Activated T-helper 1 cell treated with anti-CD3 and anti-CD28 coated beads, Interleukin-12 subunit alpha, Interleukin-12 subunit beta, Interleukin-2, Interleukin-4 antibody, amounts not matched to agents 30 ng/mL and 10 ng/mL and 1 ng/mL, durations not matched to agents 14 hours and 24 hours and 36 hours (primary cell): ENCODE data around the gene CHCHD10. TPM values are rescaled to one million over a fixed set of nuclear protein-coding genes. Genes with fewer than 3 reads are reported as not detected.
A peak's percentile ranks its signal among the peaks of the same experiment; 100 is the strongest.

Experiments
- DNase-seq: peaks from one replicate; pipeline ENCODE4 v3.0.0; 2021; ENCODE audit warnings: low spot score
- H3K27ac Mint-ChIP-seq: one replicate; pipeline ENCODE4 v1.8.0; 2021; ENCODE audit warnings: mild to moderate bottlenecking, mixed read lengths
- H3K27me3 Mint-ChIP-seq: one replicate; pipeline ENCODE4 v1.8.0; 2022; ENCODE audit warnings: mild to moderate bottlenecking, moderate library complexity, mixed read lengths; ENCODE audit not compliant: insufficient read depth
- H3K36me3 Mint-ChIP-seq: one replicate; pipeline ENCODE4 v1.8.0; 2021; ENCODE audit warnings: low read depth, mixed read lengths
- H3K4me1 Mint-ChIP-seq: one replicate; pipeline ENCODE4 v1.8.0; 2021; ENCODE audit warnings: low read depth, mixed read lengths
- H3K4me3 Mint-ChIP-seq: one replicate; pipeline ENCODE4 v1.8.0; 2021; ENCODE audit warnings: mild to moderate bottlenecking, moderate library complexity, mixed read lengths
- H3K9me3 Mint-ChIP-seq: one replicate; pipeline ENCODE4 v1.8.0; 2021; ENCODE audit warnings: mixed read lengths
- intact Hi-C: fragments of 100-400 bp; cut with micrococcal nuclease; formaldehyde crosslinking; loops from one replicate; pipeline ENCODE4 v1.15.1; 2024
- total RNA-seq: library from RNA; stranded (reverse); gene quantifications from 2 replicates; pipeline ENCODE4 v1.2.3, GENCODE V29; 2022

The CHCHD10 gene
- total RNA-seq, 1 donor from 2014 or later, result 96.4 TPM

DNA sequence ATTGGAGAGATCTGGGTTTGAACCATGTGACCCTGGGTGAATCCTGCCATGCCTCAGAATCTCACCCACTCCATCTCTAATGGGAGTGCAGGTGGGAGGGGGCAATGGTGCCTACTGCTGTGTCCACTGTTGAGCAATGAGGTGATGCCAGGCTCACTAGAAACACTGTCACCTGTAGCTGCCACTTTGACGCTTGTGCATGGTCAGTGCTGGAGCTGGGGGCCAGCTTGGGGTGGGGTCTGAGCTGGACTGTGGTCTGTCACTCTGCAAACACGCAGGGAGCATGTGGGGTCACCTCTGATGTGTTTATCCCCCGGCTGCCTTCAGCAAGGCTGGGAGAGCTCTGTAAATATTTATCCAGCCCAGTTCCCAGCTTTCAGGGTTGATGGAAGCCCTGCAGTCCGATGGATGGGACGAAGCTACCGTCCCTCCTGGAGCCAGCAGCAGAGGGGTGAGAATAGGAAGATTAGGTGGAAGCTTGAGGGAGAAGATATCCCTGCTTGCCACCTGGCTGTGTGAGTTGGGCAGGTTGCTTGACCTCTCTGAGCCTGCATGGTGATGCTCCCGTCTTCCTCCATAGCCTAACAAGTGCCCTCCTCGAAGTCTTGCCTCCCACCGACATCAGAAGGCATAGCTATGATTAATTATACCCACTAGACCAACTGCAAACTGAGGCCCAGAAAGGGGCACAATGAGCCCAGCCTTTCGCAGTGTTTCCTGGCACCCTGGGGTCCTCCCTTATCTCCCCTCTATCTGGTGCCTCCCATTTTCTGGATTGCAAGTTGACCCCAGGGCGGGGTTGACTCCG lies 6.5 kb upstream of the CHCHD10 start:
- Mint-ChIP-seq H3K27ac (peak overlapping the region; percentile 40), H3K9me3 (no peaks in the 10 kb centered on the region), H3K4me3 (no peak overlapping the region), H3K4me1 (peaks cover 4% of the 10 kb centered on the region), H3K27me3 (peaks cover 19% of the 10 kb centered on the region), H3K36me3 (no peaks in the 10 kb centered on the region)
- no peak for DNase-seq
- intact Hi-C loops, result no loop called here

DNA sequence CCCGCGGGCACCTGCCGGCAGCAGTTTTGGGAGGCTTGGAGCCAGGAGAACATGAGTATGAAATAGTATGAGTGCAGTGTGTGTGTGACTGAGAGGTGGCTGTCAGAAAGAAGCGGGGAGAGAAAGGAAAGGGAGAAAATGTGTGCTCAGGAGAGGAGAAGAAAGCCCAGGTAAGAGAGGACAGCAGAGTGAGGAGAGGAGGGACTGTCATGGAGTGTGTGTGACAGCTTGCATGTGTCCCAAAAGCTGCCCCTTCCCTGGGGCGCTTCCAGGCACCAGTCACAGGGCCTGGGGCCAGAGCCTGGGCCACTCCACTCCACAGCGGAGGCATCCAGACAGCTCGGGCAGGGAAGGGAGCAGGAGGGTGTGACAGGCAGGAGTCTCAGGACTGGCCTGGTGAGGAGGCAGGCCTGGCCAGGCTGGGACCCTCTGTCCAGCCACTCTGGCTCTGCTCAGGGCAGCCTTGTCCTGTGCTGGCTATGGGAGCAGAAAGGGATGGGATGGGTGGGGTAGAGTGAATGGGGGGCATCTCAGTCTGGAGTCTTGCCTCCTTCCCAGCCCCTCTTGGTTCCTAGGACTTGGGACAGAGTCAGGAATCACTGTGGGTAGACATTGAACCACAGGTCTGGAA lies 5.8 kb upstream of the CHCHD10 start:
- intact Hi-C loops, result no loop called here
- DNase-seq, result no peak
- peaks cover 4% of the 10 kb centered on the region for H3K4me1 Mint-ChIP-seq
- H3K36me3 Mint-ChIP-seq, result no peaks in the 10 kb centered on the region
- no peaks in the 10 kb centered on the region for H3K9me3 Mint-ChIP-seq
- peak overlapping the region; percentile 4 for H3K4me3 Mint-ChIP-seq
- peaks cover 19% of the 10 kb centered on the region for H3K27me3 Mint-ChIP-seq
- H3K27ac Mint-ChIP-seq, result no peak overlapping the region

DNA sequence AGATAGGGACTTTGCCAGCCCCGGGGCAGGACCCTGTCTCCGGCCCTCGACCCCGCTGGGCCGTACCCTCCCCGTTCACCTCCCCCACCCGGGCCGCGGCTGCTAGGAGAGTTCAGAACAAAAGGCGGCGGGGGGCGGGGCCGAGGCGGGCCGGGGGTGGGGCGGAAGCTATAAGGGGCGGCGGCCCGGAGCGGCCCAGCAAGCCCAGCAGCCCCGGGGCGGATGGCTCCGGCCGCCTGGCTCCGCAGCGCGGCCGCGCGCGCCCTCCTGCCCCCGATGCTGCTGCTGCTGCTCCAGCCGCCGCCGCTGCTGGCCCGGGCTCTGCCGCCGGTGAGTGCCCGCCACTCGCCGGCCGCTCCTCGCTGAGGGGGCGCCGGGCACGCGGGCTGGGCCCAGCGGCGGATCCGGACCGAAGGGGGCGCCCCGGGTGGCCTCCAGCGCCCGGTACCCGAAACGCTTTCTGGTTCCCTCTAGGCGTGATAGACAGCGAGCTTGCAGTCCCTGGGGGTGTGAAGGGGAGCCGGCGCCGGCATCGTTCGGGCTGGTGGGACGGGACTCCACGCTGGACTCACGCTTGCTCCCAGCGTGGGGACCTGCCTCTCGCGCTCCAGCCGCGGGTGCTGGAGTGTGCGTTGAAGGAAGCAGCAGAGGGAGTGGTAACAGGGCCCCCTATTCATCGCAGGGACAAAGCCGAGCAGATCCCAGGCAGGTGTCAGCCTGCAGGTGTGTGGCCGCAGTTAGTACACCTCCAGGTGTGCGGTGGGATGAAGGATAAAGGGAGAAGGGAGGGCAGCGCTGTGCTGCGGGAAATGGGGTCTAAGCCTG lies 5.1 kb upstream of the CHCHD10 start, which contains the start of gene MMP11:
MMP11 (plus strand) TSS at position 201 of the 825 bp plus-strand sequence; CDS start at position 223, 22 bp downstream.
- Mint-ChIP-seq H3K36me3 (no peaks in the 10 kb centered on the region), H3K9me3 (no peaks in the 10 kb centered on the region), H3K4me3 (peak within 1 kb of the TSS; percentile 57), H3K27me3 (peaks cover 19% of the 10 kb centered on the region), H3K27ac (no peak within 1 kb of the TSS), H3K4me1 (peaks cover 4% of the 10 kb centered on the region)
- intact Hi-C loops, result loop anchor here (1.0 kb wide), 1 partner anchor 14 kb away; no protein-coding TSS in a partner anchor
- peak; percentile 34 for DNase-seq

DNA sequence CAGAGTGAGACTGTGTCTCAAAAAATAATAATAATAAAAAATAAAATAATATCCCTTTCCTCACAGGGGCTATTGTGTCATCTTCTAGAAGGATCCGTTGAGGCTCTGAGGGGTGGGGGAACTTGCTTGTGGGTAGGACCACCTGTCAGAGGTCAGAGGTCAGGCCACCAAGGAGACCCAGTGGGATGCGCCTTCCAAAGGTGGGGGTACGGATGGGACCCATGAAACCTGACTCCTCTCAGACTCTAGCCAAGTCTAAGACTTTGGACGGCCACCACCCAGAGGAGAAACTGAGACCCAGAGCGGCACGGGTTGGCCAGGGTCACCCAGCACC lies 4.5 kb upstream of the CHCHD10 start:
- intact Hi-C loops, result loop anchor here (1.0 kb wide), 1 partner anchor 15 kb away; no protein-coding TSS in a partner anchor
- peaks cover 4% of the 10 kb centered on the region for H3K4me1 Mint-ChIP-seq

DNA sequence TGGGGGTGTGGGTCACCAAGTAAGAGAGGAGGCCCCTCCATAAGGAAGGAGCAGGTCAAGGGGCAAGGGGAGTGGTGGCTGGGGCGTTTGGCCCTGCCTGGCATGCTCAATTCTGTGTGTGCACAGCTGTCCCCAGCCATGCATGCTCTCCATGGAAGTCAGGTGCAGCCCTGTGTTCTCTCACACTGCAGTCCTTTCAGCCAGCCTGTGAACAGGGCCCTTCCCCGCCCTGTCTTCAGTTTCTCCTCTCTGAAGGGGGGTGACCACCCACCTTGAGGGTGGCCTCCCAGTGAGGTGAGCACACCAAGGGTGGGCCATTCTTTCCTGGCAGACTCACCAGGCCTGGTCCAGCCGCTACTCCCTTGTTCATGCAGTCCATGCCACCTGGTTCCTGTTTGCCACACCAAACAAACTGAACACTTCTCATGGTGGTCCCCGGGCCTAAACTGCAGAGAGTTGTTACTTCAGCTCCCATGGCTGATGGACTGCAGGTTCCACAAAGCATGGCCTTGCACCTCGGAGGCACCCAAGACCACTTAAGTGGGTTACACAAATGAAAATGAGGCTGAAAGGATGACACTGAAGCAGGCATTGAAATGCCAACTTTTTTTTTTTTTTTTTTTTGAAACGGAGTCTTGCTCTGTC lies 1.7 kb upstream of the CHCHD10 start:
- H3K27ac Mint-ChIP-seq, result peak overlapping the region; percentile 63
- H3K27me3 Mint-ChIP-seq, result peaks cover 14% of the 10 kb centered on the region
- H3K4me1 Mint-ChIP-seq, result peaks cover 14% of the 10 kb centered on the region
- no peak for DNase-seq
- no peaks in the 10 kb centered on the region for H3K9me3 Mint-ChIP-seq
- peak overlapping the region; percentile 37 for H3K4me3 Mint-ChIP-seq
- H3K36me3 Mint-ChIP-seq, result peaks cover 6% of the 10 kb centered on the region
- intact Hi-C loops, result loop anchor here (5.0 kb wide), 3 partner anchors 143 to 227 kb away; no protein-coding TSS in a partner anchor

More for the DNA sequence above, 4.5 kb upstream of the CHCHD10 start:
- Mint-ChIP-seq H3K9me3 (no peaks in the 10 kb centered on the region), H3K4me3 (peak overlapping the region; percentile 57), H3K27ac (no peak overlapping the region), H3K27me3 (peaks cover 19% of the 10 kb centered on the region), H3K36me3 (no peaks in the 10 kb centered on the region)
- no peak for DNase-seq

DNA sequence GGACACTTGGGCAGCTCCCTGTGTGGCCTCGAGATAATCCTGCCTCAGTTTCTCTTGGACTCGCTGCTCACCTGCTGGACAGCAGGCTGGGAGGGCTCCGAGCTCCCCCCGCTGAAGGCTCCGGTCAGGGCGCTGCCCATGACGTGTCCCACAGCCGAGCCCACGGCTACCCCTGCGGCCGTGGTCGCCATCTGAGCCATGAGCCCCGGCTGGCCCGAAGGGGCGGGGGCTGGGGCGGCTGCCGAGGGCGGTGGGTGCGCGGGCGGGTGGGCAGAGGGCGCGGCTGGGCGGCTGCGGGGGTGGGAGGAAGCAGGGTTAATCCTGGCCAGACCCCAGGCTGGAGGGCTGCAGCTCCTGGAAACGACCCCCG lies 484 bp downstream of the CHCHD10 start:
- intact Hi-C loops, result loop anchor here (1.0 to 5.0 kb wide), 5 partner anchors 20 to 225 kb away; no protein-coding TSS in a partner anchor
- no peaks in the 10 kb centered on the region for H3K9me3 Mint-ChIP-seq
- H3K4me3 Mint-ChIP-seq, result peak overlapping the region; percentile 81
- peaks cover 9% of the 10 kb centered on the region for H3K36me3 Mint-ChIP-seq
- H3K27ac Mint-ChIP-seq, result peak overlapping the region; percentile 55
- no peak for DNase-seq
- peaks cover 6% of the 10 kb centered on the region for H3K27me3 Mint-ChIP-seq
- peaks cover 29% of the 10 kb centered on the region for H3K4me1 Mint-ChIP-seq

DNA sequence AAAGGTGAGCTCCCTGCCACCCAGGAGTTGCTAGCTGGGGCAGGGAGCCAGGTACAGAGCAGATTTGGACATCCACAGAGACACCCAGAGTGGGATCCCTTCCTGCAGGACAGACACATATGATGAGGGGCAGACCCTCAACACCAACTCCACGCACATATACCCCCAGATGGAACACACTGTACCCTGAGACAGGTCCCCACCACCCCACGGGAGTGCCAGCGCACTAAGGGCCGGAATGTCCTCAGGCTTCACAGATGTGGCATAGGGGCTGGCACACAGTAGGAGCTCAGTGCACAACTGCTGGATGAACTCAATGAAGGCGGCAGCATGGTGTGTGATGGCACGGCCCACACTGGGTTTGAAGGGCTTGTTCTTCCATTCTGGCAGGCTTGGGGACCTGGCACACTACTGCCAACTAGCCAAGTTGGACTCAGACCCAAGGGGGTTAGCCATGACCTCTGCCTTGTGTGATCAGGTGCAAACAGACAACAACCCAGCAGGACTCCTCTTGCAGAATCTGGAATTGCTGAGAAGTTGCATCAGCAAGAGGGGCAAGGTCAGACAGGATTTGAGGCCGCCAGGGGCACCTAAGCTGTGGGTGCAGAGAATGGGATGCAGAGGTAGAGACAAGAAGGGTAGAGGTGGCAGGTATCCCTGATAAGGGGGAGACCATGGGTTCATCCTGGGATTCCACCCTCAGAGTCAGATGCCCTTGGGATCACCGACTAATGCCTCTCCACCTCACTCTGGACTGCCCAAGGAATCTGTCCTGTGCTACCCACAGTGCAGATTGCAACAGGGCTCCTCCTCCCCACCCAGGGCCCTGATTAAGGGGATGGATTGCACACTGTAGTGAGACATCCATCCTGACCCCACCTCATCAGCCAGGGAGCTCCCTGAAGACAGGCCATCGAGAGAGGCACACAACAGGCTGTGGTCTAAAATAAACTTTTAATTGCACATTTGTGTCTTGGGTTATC lies 2.6 kb downstream of the CHCHD10 start:
- Mint-ChIP-seq H3K27me3 (no peaks in the 10 kb centered on the region), H3K4me3 (peak overlapping the region; percentile 51), H3K36me3 (peaks cover 9% of the 10 kb centered on the region), H3K9me3 (no peaks in the 10 kb centered on the region), H3K27ac (no peak overlapping the region), H3K4me1 (peaks cover 25% of the 10 kb centered on the region)
- no peak for DNase-seq
- intact Hi-C loops, result loop anchor here (5.0 kb wide), 3 partner anchors 147 to 223 kb away; no protein-coding TSS in a partner anchor

DNA sequence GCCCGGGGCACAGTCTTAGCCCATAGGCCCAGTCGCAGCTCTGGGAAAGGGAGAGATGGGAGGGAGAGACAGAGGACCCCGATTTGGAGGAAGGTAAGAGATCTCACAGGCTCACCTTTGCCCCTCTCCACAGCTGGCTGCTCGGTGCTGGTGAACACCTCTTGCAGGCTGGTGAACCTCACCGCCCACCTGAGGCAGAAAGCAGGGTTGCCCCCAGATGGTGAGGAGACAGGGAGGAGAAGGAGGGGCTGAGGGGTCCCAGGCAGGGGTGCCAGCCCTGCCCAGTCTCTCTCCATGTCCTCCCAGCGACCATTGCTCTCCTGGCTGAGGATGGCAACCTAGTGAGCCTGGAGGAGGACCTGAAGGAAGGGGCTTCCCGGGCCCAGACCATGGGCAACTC lies 3.8 kb downstream of the CHCHD10 start:
- DNase-seq, result no peak
- no peaks in the 10 kb centered on the region for H3K9me3 Mint-ChIP-seq
- no peaks in the 10 kb centered on the region for H3K27me3 Mint-ChIP-seq
- no peak overlapping the region for H3K27ac Mint-ChIP-seq
- peaks cover 25% of the 10 kb centered on the region for H3K4me1 Mint-ChIP-seq
- intact Hi-C loops, result no loop called here
- H3K4me3 Mint-ChIP-seq, result peak overlapping the region; percentile 54
- H3K36me3 Mint-ChIP-seq, result peaks cover 9% of the 10 kb centered on the region

DNA sequence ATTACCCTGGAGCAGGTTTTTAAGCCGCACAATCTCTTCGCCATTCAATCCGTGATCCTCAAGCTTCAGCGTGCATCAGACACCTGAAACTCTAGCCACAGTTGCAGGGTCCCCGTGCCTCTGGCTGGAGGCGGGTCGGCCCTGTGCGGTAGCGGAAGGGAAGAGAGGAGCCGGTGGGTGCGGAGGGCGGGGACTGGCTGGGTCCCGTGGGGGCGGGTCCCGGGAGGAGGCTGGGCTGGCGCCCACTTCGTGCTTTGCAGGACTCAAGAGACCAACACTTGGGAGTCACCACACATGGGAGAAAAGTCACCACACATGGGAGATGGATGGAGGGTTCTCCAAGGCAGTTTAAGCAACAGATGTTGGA lies 4.2 kb downstream of the CHCHD10 start:
- Mint-ChIP-seq H3K27me3 (no peaks in the 10 kb centered on the region), H3K4me1 (peaks cover 25% of the 10 kb centered on the region), H3K27ac (no peak overlapping the region), H3K9me3 (no peaks in the 10 kb centered on the region), H3K36me3 (peaks cover 9% of the 10 kb centered on the region), H3K4me3 (peak overlapping the region; percentile 54)
- intact Hi-C loops, result no loop called here
- DNase-seq, result peak; percentile 34

DNA sequence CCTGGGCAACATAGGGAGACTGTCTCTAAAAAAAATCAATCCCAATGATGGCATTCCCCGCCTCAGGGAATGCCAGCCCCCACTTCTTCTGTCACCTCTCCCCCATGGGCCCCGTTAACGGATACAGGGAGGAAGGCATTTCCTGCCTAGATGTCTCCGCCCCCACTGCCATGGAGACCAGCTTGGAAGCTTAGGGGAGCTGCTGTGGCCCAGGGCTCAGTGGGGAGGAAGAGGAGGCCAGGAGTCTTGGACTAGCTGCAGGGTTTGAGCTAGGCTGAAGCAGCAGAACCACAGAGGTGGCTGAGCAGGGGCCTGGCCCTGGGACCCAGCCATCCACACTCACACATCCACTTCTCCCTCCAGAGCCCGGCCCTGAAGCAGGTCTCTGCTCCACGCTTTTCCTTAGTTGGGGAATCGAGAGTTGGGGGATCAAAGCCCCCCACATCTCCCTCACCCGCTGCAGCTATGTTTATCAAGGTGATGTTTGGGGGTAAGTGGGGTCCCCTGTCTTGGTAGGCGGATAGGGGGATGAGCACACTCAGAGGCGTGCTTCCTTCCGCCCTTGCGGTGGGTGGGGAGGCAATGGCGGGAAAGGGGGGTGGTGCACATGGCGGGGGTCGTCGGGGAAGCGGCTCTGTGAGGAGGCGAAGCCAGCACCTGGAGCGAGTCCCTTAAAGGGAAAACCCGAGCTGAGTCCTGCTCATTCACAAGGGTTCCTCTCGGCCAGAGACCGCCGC lies 4.8 kb downstream of the CHCHD10 start, which contains the start of gene C22orf15:
C22orf15 (plus strand) TSS at position 149 of the 737 bp plus-strand sequence; CDS start at position 466, 317 bp downstream.
- H3K36me3 Mint-ChIP-seq, result peaks cover 9% of the 10 kb centered on the region
- peaks cover 25% of the 10 kb centered on the region for H3K4me1 Mint-ChIP-seq
- intact Hi-C loops, result no loop called here
- peak within 1 kb of the TSS; percentile 57 for H3K4me3 Mint-ChIP-seq
- no peaks in the 10 kb centered on the region for H3K9me3 Mint-ChIP-seq
- peak within 1 kb of the TSS; percentile 23 for H3K27ac Mint-ChIP-seq
- no peaks in the 10 kb centered on the region for H3K27me3 Mint-ChIP-seq
- no peak for DNase-seq

DNA sequence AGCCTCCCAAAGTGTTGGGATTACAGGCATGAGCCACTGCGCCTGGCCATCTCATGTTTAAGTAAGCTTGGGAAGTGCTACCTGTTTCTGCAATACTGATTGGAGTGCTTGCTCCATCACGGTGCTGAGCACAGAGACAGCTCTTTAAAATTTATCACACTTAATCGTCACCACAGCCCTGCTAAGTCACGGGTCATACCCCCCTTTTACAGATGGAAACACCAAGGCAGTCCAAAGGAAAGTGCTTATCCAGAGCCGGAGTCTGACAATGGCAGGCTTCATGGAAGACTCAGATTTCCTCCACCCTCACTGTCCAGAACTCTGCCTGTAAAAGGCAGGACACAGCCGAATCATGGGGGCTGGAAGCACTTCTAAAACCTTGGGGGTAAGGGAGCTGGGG lies 7.7 kb downstream of the CHCHD10 start:
- intact Hi-C loops, result no loop called here
- Mint-ChIP-seq H3K9me3 (no peaks in the 10 kb centered on the region), H3K36me3 (peaks cover 6% of the 10 kb centered on the region), H3K4me1 (peaks cover 22% of the 10 kb centered on the region), H3K4me3 (no peak overlapping the region), H3K27ac (no peak overlapping the region), H3K27me3 (peaks cover 3% of the 10 kb centered on the region)
- DNase-seq, result no peak
